BE2C (cell line): Measurements from ENCODE around the gene CHRNB1.
A peak's percentile ranks its signal among the peaks of the same experiment; 100 is the strongest.

Experiments used
- DNase-seq: peaks from one replicate; pipeline ENCODE4 v3.0.0-alpha.2; 2020
- H3K27me3 ChIP-seq: fragments of 250-450 bp; sonication (Bioruptor Pico); 2 replicates; pipeline ENCODE4 v1.5.1; 2020; ENCODE audit warnings: mild to moderate bottlenecking
- H3K36me3 ChIP-seq: fragments of 250-450 bp; sonication (Bioruptor Pico); 2 replicates; pipeline ENCODE4 v1.5.1; 2020; ENCODE audit warnings: mild to moderate bottlenecking
- H3K4me1 ChIP-seq: fragments of 250-450 bp; sonication (Bioruptor Pico); 2 replicates; pipeline ENCODE4 v1.5.1; 2020
- H3K4me3 ChIP-seq: 2 replicates; pipeline ENCODE4 v1.5.1; 2011; ENCODE audit warnings: low read depth, low read length
- H3K9me3 ChIP-seq: fragments of 250-450 bp; sonication (Bioruptor Pico); 2 replicates; pipeline ENCODE4 v1.5.1; 2020
- CTCF ChIP-seq: IDR thresholded peaks from 2 replicates; pipeline ENCODE4 v1.5.1; 2012; ENCODE audit warnings: mild to moderate bottlenecking, low read depth, low read length

The CHRNB1 gene

GRCh38 chr17:7438656-7439460 lies 6.0 kb upstream of the CHRNB1 start:
- TF ChIP-seq CTCF, result no peak
- Histone ChIP-seq H3K9me3 (no peaks in the 10 kb centered on the region), H3K27me3 (peaks cover 9% of the 10 kb centered on the region), H3K4me1 (no peaks in the 10 kb centered on the region), H3K4me3 (peak overlapping the region; percentile 57), H3K36me3 (no peaks in the 10 kb centered on the region)
- no peak for DNase-seq

- no peaks in the 10 kb centered on the region for H3K4me1 ChIP-seq
- H3K9me3 ChIP-seq, result no peaks in the 10 kb centered on the region
- peaks cover 9% of the 10 kb centered on the region for H3K27me3 ChIP-seq
- no peaks in the 10 kb centered on the region for H3K36me3 ChIP-seq
- H3K4me3 ChIP-seq, result peak within 1 kb of the TSS; percentile 67
- no peak for TF ChIP-seq CTCF
- no peak for DNase-seq
These were observed 5.3 kb upstream of the CHRNB1 start, which contains the start of gene FGF11 for GRCh38 chr17:7439462-7440112. FGF11 (plus strand) TSS chr17:7439512; CDS start chr17:7439621, 109 bp downstream.

- Histone ChIP-seq H3K4me3 (peak overlapping the region; percentile 67), H3K4me1 (no peaks in the 10 kb centered on the region), H3K9me3 (no peaks in the 10 kb centered on the region), H3K27me3 (peaks cover 9% of the 10 kb centered on the region), H3K36me3 (no peaks in the 10 kb centered on the region)
- no peak for TF ChIP-seq CTCF
- DNase-seq, result peak; percentile 65
These were observed 4.6 kb upstream of the CHRNB1 start for GRCh38 chr17:7440113-7440833.

GRCh38 chr17:7440834-7441195 lies 4.0 kb upstream of the CHRNB1 start:
- Histone ChIP-seq H3K9me3 (no peaks in the 10 kb centered on the region), H3K4me3 (peak overlapping the region; percentile 67), H3K36me3 (no peaks in the 10 kb centered on the region), H3K4me1 (no peaks in the 10 kb centered on the region), H3K27me3 (peaks cover 9% of the 10 kb centered on the region)
- DNase-seq, result peak; percentile 56
- TF ChIP-seq CTCF, result no peak

- H3K27me3 ChIP-seq, result peaks cover 9% of the 10 kb centered on the region
- H3K36me3 ChIP-seq, result no peaks in the 10 kb centered on the region
- no peak for TF ChIP-seq CTCF
- no peaks in the 10 kb centered on the region for H3K9me3 ChIP-seq
- H3K4me1 ChIP-seq, result no peaks in the 10 kb centered on the region
- DNase-seq, result no peak
- H3K4me3 ChIP-seq, result peak overlapping the region; percentile 67
These were observed 3.6 kb upstream of the CHRNB1 start for GRCh38 chr17:7441266-7441665.
